SK-N-SH treated with all-trans-retinoic acid at 6 μM for 48 hours (cell line): Measurements from ENCODE around the gene AMIGO3.
"Not testable (repeated sequence)": the region's sequence is repeated elsewhere in the genome, so short reads cannot be mapped to it uniquely, and the experiment has no call there.

Experiments used
- ARNTL ChIP-seq: fragments of 450-650 bp; formaldehyde crosslinking; IDR thresholded peaks from 2 replicates; pipeline ENCODE4 v1.5.0; 2020; ENCODE audit warnings: low read depth, mild to moderate bottlenecking, moderate library complexity, borderline replicate concordance
- RARB ChIP-seq: fragments of 250-450 bp; sonication (Bioruptor Pico); IDR thresholded peaks from 2 replicates; pipeline ENCODE4 v1.8.0; 2021; ENCODE audit warnings: mild to moderate bottlenecking, moderate library complexity
- SNAI2 ChIP-seq: fragments of 250-450 bp; sonication (Bioruptor Pico); IDR thresholded peaks from 2 replicates; pipeline ENCODE4 v1.5.0; 2020; ENCODE audit warnings: mild to moderate bottlenecking, moderate library complexity
- TCF4 ChIP-seq: fragments of 250-450 bp; sonication (Bioruptor Pico); IDR thresholded peaks from 2 replicates; pipeline ENCODE4 v1.8.0; 2021; ENCODE audit warnings: mild to moderate bottlenecking, moderate library complexity, borderline replicate concordance

DNA sequence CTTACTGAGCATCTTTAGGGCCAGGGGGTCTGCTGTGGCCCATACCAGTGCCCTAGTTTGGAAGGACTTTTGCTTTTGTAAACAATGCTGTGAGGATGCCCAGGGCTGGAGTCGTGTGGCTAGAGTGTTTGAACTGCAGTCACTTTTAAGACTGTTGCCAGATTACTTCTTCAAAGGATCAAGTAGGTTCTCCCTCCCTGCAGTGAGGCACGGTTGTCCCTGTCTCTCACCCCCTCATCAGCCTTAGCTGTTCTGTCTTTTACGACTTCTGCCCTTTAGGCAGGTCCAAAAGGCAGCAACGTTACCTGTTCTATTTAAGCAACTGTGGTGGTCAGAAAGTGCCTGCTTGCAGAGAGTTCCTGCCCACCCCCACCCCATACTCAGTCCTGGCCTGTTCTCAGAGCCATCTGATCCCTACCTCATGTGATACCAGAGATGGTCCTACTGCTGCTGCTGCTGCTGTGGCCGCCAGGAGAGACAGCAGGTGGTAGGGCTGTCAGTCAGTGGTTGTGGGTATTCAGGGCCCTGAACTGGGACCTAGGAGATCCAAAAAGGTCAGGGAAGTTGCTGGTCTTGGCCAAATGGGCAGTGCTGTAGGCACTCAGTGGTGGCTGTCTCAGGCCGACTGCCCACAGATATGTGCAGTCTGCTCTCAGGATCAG lies 24.9 kb downstream of the AMIGO3 start:
- not testable (repeated sequence) for TF ChIP-seq TCF4 (CRISPR knock-in tag); SNAI2 (CRISPR knock-in tag); ARNTL; RARB (CRISPR knock-in tag)
